Measurements from ENCODE around the gene PCDH9.

PCDH9 gene

DNA sequence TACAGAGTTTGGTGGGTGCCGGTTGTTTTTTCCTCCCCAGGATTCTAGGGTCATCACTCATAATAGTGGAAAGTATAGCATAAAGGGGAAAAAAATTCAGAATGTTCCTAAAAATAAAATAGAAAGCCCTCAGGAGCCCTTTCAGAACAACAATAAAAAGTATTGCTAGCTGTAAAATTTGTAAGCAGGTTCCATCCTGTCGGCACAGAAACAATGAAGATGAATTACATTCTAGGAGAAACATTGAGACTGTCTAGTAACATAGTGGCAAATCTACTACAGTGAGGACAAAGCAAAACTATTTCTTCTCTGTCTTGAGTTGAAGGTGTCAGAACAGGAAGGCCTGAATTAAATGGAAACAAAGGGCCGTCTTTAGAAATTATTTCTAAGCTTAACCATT is 870.7 kb downstream of the PCDH9 start:
- Histone ChIP-seq H3K4me3 (no peak overlapping the region), H3K36me3 (no peaks in the 10 kb centered on the region), H3K9ac (no peak overlapping the region), H3K27ac (no peak overlapping the region), H3K27me3 (no peaks in the 10 kb centered on the region), H3K9me3 (no peaks in the 10 kb centered on the region), H3K4me2 (no peak overlapping the region), H3K4me1 (no peaks in the 10 kb centered on the region), H4K20me1 (no peaks in the 10 kb centered on the region)
- TF ChIP-seq Cebpa-rat (IDR thresholded peaks at IDR 0.05), result no peak

DNA sequence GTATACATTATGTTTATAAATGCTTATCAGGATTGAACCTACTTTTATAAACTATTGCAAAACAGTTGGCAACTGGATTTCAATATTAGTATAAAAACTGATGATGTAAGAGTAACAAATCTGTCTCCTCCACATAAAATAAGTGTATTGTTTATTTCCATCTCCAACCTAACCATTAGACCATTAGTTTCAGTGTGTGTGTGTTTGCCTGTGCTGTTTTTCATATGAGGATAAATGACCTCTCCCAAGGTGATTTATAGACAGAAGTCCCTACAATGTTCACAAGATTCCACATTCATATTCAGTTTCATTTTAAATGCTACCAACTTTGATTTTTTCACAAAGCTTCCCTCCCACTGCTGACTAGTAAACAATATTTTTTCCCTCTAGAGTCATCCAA is 871.6 kb downstream of the PCDH9 start:
- Histone ChIP-seq H4K20me1 (no peaks in the 10 kb centered on the region), H3K27me3 (no peaks in the 10 kb centered on the region), H3K9me3 (no peaks in the 10 kb centered on the region), H3K4me3 (no peak overlapping the region), H3K36me3 (no peaks in the 10 kb centered on the region), H3K9ac (no peak overlapping the region), H3K4me1 (no peaks in the 10 kb centered on the region), H3K27ac (no peak overlapping the region), H3K4me2 (no peak overlapping the region)
- TF ChIP-seq Cebpa-rat (IDR thresholded peaks at IDR 0.05), result no peak

DNA sequence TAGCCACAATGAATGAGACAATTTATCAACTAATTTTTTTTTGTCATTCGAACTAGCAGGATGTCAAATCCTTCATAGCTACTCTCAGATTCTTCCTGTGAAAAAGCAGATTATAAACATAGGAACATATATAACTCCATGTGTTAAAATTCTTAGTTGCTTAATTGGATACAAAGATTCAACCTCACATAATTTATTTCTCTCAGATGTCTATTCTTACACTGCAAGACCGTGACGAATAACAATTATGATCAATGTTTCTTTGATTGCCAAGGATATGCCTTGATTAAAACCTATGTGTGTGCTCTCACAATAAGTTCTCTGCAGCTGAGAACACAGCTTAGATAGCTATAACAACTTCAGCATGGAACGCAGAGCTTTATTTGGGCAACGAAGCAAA is 872.7 kb downstream of the PCDH9 start:
- Histone ChIP-seq H3K9me3 (no peaks in the 10 kb centered on the region), H3K4me3 (no peak overlapping the region), H3K36me3 (no peaks in the 10 kb centered on the region), H3K9ac (no peak overlapping the region), H3K27me3 (no peaks in the 10 kb centered on the region), H3K27ac (no peak overlapping the region), H3K4me2 (no peak overlapping the region), H4K20me1 (no peaks in the 10 kb centered on the region), H3K4me1 (peaks cover 8% of the 10 kb centered on the region; the same call in 1 of the 2 replicates)
- TF ChIP-seq Cebpa-rat (IDR thresholded peaks at IDR 0.05), result no peak

DNA sequence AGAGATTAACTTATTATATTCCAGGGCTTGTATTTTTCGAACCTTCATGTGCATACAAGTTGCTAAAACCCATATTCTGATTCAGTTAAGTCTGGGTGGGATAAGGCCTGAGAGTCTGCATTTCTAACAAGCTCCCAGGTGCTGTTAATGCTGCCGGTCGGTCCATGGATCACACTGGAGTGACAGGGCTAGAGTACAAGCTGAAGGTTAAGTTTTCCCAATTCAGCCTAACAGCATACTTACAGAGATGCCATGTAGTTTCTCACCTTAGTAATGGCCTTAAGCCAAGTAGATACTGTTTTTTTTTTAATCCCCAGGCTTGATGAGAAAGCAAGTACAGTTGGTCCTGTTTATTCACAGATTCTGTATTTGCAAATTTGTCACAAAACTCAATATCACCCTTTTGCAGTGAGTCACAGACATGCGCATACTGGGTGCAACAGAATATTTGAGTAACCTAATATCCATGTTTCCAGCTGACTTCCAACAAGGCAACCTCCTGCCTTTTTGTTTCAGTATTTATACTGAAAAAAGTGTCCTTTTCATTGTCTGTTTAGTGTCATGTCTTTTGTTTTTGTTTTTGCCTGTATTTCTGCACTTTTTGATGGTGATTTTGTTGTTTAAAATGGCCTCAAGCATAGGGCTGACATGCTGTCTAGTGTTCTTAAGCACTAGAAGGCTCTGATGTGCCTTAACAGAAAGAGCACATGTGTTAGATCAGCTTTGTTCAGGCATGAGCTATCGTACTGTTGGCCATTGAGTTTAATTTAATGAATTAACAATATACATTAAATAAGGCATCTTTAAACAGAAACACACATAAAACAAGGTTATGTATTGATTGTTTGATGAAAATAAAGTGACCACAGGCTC is 875.0 kb downstream of the PCDH9 start:
- Histone ChIP-seq H4K20me1 (no peaks in the 10 kb centered on the region), H3K4me3 (no peak overlapping the region), H3K27ac (no peak overlapping the region), H3K4me1 (peaks cover 8% of the 10 kb centered on the region; the same call in 1 of the 2 replicates), H3K9ac (no peak overlapping the region), H3K4me2 (no peak overlapping the region), H3K9me3 (no peaks in the 10 kb centered on the region), H3K27me3 (no peaks in the 10 kb centered on the region), H3K36me3 (no peaks in the 10 kb centered on the region)
- TF ChIP-seq Cebpa-rat (IDR thresholded peaks at IDR 0.05), result no peak

DNA sequence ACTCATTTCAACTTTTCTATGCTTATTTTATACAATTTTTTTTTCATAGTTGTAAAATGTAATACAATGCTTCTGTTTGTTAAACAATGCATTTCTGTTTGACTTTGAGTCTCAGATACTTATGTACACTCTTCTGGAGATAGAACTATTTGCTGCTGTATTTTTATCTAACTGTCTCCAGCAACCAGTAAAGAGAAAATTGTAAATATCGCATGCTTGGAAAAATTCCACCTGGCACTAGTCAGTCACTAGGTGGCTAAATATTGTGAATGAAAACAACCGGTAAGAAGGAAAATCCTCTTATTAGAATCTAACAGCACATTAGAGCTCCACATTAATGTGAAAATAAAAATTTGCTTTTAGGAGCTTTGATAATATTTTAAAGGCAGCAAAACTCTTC is 876.5 kb downstream of the PCDH9 start:
- H3K4me3 ChIP-seq, result no peak overlapping the region

DNA sequence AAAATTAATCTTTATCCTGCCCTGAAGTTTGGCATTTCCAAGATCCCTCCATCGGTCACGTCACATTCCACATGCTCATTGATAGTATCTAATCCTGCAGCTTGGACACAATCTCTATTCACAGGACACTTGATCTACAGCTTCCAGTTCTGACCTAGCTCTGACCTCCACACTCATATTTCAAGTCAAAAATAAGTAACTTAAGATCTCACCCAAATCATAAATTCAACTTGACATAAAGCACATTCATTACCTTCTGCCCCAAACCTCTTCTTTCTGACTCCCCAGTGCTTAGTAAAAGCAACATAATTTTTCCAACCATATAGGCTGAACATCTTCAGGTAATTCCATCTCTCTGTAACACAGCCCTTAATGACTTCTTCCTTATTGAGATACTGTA is 880.2 kb downstream of the PCDH9 start:
- H3K4me1 ChIP-seq, result peaks cover 8% of the 10 kb centered on the region; the same call in 1 of the 2 replicates
- H3K4me3 ChIP-seq, result no peak overlapping the region
- H3K9ac ChIP-seq, result no peak overlapping the region
- no peak overlapping the region for H3K4me2 ChIP-seq
- H4K20me1 ChIP-seq, result no peaks in the 10 kb centered on the region
- H3K27me3 ChIP-seq, result no peaks in the 10 kb centered on the region
- H3K9me3 ChIP-seq, result no peaks in the 10 kb centered on the region
- no peak for TF ChIP-seq Cebpa-rat (IDR thresholded peaks at IDR 0.05)
- no peak overlapping the region for H3K27ac ChIP-seq
- H3K36me3 ChIP-seq, result no peaks in the 10 kb centered on the region

More for the DNA sequence above, 876.5 kb downstream of the PCDH9 start:
- peaks cover 8% of the 10 kb centered on the region; the same call in 1 of the 2 replicates for H3K4me1 ChIP-seq
- H3K9ac ChIP-seq, result no peak overlapping the region
- no peaks in the 10 kb centered on the region for H3K9me3 ChIP-seq
- H4K20me1 ChIP-seq, result no peaks in the 10 kb centered on the region
- no peak overlapping the region for H3K27ac ChIP-seq
- H3K36me3 ChIP-seq, result no peaks in the 10 kb centered on the region
- H3K4me2 ChIP-seq, result no peak overlapping the region
- no peak for TF ChIP-seq Cebpa-rat (IDR thresholded peaks at IDR 0.05)
- no peaks in the 10 kb centered on the region for H3K27me3 ChIP-seq

DNA sequence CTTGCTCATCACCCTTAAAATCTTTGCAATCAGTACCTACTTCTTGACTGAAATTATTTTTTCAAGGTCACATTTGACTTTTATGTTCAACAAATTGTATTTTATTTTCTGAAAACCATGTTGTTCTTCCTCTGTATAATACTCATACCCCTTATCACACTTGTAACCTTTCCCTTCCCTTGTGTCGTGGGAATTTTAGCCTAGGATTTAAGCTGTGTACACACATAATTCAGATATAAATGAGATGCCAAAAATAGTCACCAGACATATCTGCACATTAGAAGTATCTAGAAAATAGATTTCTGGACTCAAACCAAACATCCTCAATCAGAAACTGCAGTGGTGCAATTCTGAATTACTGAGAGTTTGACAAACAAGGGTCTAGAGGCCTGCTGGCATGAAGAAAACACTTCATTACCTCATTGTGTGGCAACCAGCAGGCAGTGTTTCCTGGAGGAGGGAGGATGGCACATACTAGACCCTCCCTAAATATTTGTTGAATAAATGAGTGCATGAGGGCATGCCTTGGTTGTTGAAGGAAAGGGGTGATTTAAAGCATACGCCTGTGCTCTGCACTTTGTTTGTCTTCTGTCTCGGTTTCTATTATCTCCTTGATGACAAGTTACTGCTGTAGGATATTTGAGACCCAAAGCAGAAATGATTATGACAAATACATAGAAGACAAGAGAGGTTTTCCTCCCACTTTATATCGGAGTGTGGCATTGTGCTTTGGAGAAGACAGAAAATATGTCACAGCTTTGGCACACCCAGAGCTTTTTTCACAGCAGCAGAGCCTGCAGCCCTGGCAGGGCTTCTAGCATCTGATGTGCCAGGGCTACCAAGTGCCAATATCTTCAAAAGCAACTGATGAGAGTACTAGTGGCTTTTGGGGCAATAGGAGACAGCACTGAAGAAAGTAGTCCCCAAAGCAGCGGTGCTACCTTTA is 881.1 kb downstream of the PCDH9 start:
- H4K20me1 ChIP-seq, result no peaks in the 10 kb centered on the region
- H3K27me3 ChIP-seq, result no peaks in the 10 kb centered on the region
- no peaks in the 10 kb centered on the region for H3K9me3 ChIP-seq
- no peak overlapping the region for H3K27ac ChIP-seq
- H3K4me3 ChIP-seq, result no peak overlapping the region
- peaks cover 8% of the 10 kb centered on the region; the same call in 1 of the 2 replicates for H3K4me1 ChIP-seq
- H3K36me3 ChIP-seq, result no peaks in the 10 kb centered on the region
- no peak overlapping the region for H3K9ac ChIP-seq
- TF ChIP-seq Cebpa-rat (IDR thresholded peaks at IDR 0.05), result no peak
- H3K4me2 ChIP-seq, result no peak overlapping the region

DNA sequence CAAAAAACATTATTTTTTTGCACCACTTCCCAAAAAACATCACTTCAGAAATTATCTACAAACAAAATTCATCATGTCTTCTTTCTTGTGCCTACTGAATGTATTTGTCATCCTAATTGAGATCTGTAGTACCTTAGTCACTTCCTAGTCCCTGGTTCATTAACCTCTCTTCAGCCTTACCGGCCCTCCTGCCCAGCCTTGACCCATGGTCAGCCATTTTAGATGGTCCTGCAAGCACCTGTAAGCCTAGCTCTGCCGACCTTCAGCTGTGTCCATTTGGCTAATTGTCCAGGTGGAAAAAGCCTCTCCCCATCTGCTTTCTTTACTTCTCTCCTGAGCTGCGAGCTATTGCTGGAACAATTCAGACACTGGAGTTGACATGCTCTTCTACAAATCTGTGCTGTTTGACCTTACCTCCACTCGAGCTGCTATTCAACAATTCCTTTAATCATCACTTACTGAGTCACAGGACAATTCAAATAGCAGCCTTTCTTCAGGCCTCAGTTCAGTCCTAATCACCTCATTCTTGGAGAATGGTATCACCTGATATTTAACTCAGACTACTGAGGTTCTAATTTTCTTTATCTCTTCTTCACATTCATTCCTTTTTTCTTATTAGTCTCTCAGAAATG is 882.5 kb downstream of the PCDH9 start:
- H3K27ac ChIP-seq, result no peak overlapping the region
- no peak for TF ChIP-seq Cebpa-rat (IDR thresholded peaks at IDR 0.05)
- H3K4me2 ChIP-seq, result no peak overlapping the region
- H3K4me1 ChIP-seq, result no peaks in the 10 kb centered on the region
- no peaks in the 10 kb centered on the region for H3K36me3 ChIP-seq
- no peaks in the 10 kb centered on the region for H3K9me3 ChIP-seq
- H3K27me3 ChIP-seq, result no peaks in the 10 kb centered on the region
- no peak overlapping the region for H3K4me3 ChIP-seq
- no peaks in the 10 kb centered on the region for H4K20me1 ChIP-seq
- H3K9ac ChIP-seq, result no peak overlapping the region

DNA sequence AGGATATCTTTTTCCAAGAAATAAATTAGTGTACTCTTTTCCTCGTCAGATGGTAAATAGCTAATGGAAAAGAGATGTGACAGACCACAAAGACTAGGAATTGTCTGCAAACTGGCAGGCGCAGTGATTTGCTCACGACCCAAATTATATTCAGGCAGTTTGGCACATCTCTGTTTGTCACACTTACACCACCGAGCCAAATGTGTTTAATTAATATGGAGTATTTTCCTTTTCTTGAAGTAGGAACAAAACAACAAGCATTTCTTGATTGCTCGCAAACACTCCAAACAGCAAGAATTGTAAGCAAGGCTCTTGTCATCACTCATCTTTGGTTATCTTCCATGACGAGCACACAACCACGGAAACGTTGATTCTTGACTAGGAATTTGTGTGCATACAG is 884.2 kb downstream of the PCDH9 start:
- Histone ChIP-seq H3K4me1 (no peaks in the 10 kb centered on the region), H3K9me3 (no peaks in the 10 kb centered on the region), H3K4me2 (no peak overlapping the region), H3K27ac (no peak overlapping the region), H3K36me3 (no peaks in the 10 kb centered on the region), H3K9ac (no peak overlapping the region), H3K27me3 (no peaks in the 10 kb centered on the region), H4K20me1 (no peaks in the 10 kb centered on the region), H3K4me3 (no peak overlapping the region)
- TF ChIP-seq Cebpa-rat (IDR thresholded peaks at IDR 0.05), result no peak

Measured in BLaER1 (cell line).